HG02970 (cell line): ENCODE data around the gene E2F2.
A peak's percentile ranks its signal among the peaks of the same experiment; 100 is the strongest.

Source experiments
- ATAC-seq: cut with Tn5 transposase; IDR thresholded peaks from one replicate; pipeline ENCODE4 v1.9.1; 2021; ENCODE audit warnings: mild to moderate bottlenecking, moderate library complexity, moderate number of reproducible peaks; ENCODE audit not compliant: unreplicated experiment, low FRiP score

E2F2 gene

DNA sequence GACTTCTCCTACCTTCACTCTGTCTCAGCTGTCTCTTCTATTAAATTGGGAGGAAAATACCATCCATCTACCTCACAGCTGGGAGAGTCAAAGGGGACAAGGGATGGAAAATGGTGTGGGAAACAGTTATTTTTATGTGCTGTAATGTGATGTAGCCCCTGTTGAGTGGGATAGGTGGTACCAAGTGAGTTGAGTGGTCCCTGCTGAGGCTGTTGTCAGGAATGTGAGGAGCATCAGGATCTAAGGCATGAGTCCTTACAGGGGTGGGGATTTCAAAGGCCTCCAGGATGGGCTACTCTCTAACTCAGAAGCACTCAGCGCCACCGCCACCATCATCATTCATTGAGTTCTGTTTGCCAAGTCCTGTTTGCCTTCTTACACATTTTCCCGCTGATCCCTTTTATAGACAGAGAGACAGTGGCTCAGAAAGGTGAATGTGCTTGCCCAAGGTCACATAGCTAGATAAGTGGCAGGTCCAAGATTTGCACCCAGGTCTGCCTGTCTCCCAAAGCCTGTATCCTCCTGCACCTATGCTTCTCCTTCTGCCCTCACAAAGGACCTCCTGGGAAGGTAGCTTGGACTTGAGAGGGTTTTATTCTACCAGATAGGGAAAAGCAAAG is 32.8 kb upstream of the E2F2 start:
- ATAC-seq, result no peak

DNA sequence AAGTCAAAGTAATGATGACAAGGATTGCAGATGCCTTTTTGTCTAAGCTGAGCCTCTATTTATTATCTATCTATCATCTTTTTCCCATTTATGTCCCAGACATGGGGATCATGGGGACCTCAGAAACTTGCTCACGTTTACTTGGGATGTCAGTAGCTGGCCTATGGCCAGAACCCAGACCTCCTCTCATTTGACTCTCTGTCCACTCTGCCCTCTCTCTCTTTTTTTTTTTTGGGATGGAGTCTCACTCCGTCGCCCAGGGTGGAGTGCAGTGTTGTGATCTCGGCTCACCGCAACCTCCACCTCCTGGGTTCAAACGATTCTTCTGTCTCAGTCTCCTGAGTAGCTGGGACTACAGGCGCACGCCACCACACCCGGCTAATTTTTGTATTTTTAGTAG is 32.0 kb upstream of the E2F2 start:
- ATAC-seq, result no peak

DNA sequence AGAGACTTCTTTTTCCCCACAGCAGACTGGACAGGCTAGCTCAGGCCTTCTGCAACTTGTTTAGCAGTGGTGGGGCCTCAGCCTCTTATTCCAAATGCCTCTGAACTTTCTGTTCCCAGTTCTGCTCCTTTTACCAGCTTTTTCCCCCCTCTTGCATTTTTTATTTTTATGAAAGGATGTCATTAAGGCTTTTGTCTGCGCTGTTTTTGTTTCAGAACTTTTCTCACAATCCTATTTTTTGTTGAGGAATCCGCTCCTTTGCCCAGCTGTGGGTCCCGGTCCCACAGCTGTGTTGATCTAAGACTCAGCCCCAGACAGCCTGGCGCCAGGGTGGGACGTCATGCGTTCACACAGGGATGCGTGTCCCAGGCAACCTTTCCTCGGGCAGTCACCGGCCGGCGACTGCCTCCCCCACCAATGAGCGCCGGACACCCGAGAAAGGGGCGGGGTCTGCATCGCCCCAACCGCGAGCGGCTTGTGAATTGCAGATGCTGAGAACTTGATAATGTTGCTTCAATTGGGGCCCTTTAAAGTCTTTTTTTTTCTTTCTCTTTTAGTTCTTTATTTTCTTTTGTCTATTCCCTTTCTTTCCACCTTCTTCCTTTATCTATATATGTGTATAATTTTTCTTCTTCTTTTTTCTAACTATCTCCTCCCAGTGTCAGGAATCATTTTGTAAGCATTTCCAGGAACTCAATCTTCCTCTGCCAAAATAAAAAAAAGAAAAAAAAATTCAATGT is 31.3 kb upstream of the E2F2 start:
- ATAC-seq, result no peak

DNA sequence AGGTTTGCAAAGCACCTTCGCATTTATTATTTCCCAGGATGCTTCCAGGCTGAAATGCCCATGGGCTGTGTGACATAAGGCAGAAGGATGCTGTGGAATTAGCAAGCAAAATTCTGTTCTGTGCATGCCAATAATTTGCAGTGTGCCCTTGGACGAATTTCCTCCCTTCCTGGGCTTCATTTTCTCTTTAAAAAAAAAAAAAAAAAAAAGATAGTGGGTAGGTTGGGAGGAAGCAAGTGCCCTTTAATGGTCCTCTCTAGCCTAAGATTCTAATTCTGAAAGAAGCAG is 30.7 kb upstream of the E2F2 start:
- ATAC-seq, result no peak

GRCh38 chr1:23561076-23561812 is 30.2 kb upstream of the E2F2 start:
- no peak for ATAC-seq

DNA sequence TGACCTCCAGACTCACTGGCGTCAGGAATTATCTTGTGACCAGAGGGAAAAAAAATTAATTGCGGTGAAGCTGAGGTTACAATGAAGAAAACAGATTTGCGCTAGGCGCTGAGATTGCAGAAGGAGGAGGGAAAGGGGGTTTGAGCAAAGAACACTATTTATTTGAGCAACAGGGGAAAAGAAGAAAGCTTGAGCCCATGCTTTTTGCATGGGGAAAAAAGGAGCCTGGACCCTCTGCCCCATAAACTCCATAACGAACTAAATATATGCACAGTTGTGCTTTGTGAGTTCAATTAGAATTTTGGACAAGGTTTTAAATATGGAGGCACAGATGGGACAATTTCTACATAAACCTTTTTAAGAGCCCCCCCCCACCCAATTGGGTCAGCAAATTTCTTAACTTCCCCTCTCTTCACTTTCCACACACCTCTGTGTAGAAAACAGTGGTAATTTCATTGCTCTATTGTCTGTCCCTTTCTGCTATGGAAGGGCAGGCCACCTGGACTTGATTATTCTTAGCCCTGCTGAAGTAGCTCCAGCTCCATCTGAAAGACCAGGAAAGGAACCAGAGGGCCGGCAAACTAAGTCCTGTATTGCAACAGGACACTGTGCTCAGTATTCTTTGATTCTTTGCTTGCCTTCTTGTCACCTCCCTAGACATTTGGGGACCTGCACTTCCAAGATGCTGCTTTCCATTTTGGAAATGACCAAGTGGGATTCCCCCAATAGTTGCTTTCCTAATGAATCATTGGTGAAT is 29.1 kb upstream of the E2F2 start:
- no peak for ATAC-seq

GRCh38 chr1:23559136-23559984 is 28.3 kb upstream of the E2F2 start, which contains the start of gene ID3:
TSS of gene ID3 (minus strand) at chr1:23559501. CDS start at chr1:23559426, 75 bp downstream.
- peak; percentile 71 for ATAC-seq

DNA sequence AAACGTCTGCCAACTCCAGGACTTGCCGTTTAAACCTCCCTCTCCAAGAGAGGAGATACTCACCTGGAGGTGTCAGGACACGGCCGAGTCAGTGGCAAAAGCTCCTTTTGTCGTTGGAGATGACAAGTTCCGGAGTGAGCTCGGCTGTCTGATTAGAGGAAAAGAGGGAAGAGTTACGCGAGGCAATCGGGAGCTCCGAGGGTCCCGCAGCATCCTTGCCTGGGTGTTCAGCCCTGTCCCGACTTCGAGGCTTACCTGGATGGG is 27.8 kb upstream of the E2F2 start:
- no peak for ATAC-seq

DNA sequence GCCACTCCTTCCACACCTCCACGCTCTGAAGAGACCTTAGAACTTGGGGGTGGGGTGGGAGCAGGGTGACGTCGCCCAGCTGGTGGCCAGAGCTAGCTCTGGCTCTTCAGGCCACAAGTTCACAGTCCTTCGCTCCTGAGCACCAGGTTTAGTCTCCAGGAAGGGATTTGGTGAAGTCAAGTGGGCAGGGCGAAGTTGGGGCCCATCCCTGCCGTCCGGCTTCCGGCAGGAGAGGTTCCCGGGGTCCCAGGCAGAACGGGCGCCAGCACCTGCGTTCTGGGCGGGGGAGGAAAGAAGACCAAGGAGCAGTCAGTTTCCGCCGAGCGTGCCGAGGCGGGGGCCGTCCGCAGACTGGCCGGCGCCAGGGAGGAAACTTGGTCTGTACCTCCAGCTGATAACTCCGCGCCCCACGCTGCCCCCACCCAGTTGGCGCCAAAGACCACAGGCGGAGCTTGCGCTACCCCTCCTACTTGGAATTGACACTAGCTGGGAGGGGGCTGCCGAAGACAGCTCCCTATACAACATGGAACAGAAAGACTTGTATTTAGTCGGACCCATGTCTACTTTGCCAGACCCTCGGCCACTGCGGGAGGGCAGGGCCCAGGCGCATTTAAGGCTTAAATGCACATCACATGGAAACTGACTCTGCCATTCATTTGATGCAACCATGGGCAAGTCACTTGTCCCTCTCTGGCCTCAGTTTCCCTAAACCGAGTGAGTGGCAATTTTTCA is 27.3 kb upstream of the E2F2 start:
- no peak for ATAC-seq

DNA sequence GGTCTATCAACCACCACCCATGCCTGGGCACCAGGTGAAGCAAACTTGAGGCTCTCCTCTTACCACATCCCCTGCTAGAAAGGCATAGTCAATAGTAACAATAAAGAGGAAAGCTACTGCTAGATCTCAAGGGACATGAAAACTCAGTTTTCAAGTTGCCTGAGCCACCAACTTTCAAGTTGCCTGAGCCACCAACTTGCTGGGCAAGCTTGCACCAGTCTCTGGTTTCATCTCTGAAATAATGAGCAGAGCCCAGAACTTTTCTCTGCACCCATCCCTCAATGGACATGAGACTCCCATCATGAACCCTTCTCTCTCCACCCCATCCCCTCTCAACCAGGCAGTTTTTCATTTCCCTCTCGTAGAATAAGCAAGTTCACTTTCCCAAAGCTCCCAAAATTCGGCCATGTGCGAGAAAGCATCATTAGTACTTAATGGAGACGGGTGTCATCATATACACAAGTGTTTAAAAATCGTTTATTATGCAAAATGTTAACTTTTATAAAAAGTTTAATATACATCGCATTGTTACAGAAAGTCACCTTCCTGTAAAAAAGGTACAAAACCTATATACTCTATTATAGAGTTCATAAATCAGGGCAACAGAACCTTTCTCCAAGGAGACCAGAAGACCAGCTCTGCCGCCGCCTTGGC is 26.6 kb upstream of the E2F2 start:
- no peak for ATAC-seq

DNA sequence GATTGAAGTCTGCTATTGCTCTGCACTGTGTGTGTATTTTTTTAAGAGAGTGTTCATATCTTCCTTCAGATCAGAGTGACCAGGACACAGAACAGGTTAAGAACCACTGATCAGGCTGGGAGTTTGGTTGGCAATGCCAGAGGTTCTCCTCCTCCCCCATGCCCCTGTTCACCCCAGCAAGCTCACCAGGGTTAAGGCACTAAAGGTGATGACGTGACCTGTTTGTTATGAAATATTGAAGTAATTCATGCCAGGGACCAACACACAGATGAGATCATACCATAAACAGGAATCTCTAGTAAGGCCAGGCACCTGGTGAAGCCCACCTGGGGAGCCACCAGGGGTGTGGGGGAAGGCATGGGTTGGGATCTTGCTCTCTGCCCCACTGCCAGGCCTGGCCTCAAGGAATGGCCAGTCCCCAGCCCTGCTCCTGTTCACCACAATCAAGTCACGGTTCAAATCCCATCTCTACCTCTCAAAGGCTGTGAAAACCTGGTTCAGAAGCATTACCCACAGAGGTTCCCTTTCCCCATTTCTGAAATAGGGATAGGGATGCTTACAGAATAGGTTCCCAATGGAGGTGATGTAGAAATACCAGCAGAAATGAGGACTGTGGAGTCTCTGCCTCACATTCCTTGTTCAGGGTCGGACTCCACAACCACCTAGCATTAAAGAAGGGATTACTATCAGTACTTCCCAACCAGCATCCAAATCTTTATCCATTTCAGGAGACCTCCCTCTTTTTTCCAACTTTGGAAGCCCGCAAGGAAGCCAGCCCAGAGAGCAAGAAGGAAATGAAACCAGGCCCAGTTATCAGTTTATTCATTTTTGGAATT is 25.8 kb upstream of the E2F2 start:
- no peak for ATAC-seq

DNA sequence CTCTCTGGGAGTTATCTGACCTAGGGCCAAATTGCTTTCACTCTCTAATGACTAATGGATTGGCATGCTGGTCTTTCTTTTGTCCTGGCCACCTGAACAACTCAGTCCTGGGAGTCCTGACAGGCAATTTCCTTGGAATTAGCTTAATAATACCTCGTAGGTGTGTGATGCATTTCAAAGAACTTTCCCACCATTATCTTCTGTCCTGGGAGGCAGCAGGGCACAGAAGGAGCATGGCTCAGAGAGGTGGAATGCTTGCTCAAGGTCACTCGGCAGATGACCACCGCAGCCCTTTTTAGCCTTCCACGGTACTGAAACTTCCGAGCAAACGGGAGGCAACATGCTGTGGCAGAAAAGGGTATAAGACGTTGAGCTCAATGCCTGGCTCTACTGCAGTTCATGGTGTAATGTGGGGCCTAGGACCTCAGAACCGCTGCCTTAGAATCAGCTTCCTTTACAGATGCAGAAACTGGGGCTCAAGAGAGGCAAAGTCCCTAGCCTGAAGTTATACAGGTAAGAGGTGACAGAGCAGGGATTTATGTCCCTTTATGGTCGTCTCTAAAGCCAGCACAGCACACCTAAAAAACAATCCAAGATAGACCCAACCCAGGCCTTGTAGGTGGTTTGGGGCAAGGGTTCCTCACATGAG is 25.1 kb upstream of the E2F2 start:
- no peak for ATAC-seq

DNA sequence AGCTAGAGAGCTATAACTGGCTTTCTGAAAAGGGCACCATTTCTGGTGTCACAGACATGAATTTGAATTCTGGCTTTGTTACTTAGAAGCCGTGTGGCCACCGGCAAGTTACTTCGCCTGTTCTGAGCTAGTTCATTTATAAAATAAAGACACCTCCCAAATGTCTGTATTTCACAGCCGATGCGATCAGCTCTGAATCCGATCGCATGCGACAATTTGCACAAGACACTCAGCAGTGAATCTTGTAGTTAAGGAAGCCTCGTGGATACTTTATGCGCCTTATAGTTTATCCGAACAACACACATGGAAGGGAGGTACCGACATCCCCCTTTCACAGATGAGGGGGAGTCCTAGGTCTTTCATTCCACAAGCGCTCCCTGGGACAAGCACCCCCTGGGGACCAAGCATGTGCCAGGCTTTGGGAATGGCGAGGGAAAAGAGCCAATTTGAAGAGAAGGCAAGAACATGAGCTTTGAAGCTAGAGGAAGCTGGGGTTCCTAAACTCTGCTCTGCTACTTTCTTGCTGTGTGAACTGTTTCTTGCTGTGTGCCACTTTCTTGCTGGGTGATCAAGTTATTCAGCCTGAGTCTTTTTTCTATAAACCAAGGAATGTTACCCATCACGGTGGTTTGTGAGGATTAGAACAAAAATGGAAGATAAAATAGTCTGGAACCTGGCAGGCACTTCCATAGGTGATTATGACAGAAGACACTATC is 24.4 kb upstream of the E2F2 start:
- no peak for ATAC-seq

GRCh38 chr1:23554481-23555269 is 23.6 kb upstream of the E2F2 start:
- peak; percentile 45 for ATAC-seq

- ATAC-seq, result no peak
These were observed 23.1 kb upstream of the E2F2 start for GRCh38 chr1:23554127-23554480.

GRCh38 chr1:23553231-23554126 is 22.4 kb upstream of the E2F2 start:
- no peak for ATAC-seq
